Bronchial epithelial cell (primary cell): ENCODE data around the gene PAIP1. TPM values are rescaled to one million over a fixed set of nuclear protein-coding genes. Genes with fewer than 3 reads are reported as not detected.

Source experiments
- DNase-seq: peaks from one replicate; pipeline ENCODE4 v3.0.0-alpha.2; 2010; ENCODE audit warnings: low read depth
- FAIRE-seq: peaks from 2 replicates; lab custom pipeline; 2011; peaks lifted over from hg19 to GRCh38; lab: Jason Lieb, UNC
- H3K27me3 ChIP-seq: 2 replicates; pipeline ENCODE4 v1.5.1; 2011; ENCODE audit warnings: low read length; ENCODE audit not compliant: control insufficient read depth, insufficient read depth
- H3K36me3 ChIP-seq: 2 replicates; pipeline ENCODE4 v1.5.1; 2011; ENCODE audit warnings: low read length; ENCODE audit not compliant: control insufficient read depth, insufficient read depth
- H3K4me3 ChIP-seq: 2 replicates; pipeline ENCODE4 v1.5.1; 2011; ENCODE audit warnings: mild to moderate bottlenecking, low read depth, low read length, control low read depth
- CTCF ChIP-seq: IDR thresholded peaks from 2 replicates; pipeline ENCODE4 v1.5.1; 2011; ENCODE audit warnings: mild to moderate bottlenecking, moderate library complexity, low read length, control low read depth, inconsistent platforms; ENCODE audit not compliant: insufficient read depth, severe bottlenecking
- total RNA-seq: library from RNA; depleted of rRNA; stranded (reverse); fragments of >200 nt; gene quantifications from 2 replicates; pipeline ENCODE4 v1.2.1, GENCODE V29; 2014

Gene PAIP1
- total RNA-seq, 1 donor from 2014 or later, result 136 TPM

- no peak for TF ChIP-seq CTCF
- no peaks in the 10 kb centered on the region for H3K27me3 ChIP-seq
- no peak overlapping the region for H3K4me3 ChIP-seq
- H3K36me3 ChIP-seq, result no peaks in the 10 kb centered on the region
- no peak for FAIRE-seq
- DNase-seq, result no peak
These were observed 15.5 kb upstream of the PAIP1 start for GRCh38 chr5:43572357-43572756.

- no peaks in the 10 kb centered on the region for H3K27me3 ChIP-seq
- FAIRE-seq, result no peak
- no peak for TF ChIP-seq CTCF
- H3K36me3 ChIP-seq, result no peaks in the 10 kb centered on the region
- no peak overlapping the region for H3K4me3 ChIP-seq
- DNase-seq, result no peak
These were observed 14.4 kb upstream of the PAIP1 start for GRCh38 chr5:43571237-43571636.

DNA sequence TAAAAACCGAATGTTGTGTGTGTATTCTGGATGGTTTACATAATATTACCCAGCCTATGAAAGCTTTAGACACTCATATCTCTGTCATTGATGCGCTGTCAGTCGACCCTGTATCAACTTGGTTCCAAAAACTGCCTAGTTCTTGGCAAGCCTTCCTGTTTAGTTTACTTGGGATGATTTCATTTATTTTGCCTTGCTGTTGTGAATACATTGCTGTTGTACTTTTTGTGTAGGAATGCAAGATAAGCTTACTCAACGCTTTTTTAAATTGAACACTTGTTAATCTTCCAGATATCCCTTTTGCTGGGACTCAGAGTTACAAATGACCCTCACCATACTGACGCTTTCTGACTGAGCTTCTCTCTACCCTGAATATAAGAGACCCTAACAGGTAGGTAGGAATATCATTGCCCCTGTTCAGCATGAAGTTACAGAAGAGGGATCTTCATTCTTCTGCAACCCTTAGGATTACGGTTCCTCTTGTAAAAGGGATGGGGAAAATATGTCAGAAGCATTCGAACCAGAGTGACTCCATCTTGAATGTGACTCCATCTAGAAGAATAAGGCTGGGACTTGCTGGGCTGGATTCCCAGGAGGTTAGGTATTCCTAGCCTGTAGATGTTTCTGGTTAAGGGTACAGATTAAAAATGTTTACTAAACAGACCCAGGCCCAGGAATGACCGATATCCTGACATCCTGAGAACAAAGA lies 13.7 kb upstream of the PAIP1 start:
- DNase-seq (no peak), FAIRE-seq (no peak)
- Histone ChIP-seq H3K27me3 (no peaks in the 10 kb centered on the region), H3K4me3 (no peak overlapping the region), H3K36me3 (no peaks in the 10 kb centered on the region)
- no peak for TF ChIP-seq CTCF

DNA sequence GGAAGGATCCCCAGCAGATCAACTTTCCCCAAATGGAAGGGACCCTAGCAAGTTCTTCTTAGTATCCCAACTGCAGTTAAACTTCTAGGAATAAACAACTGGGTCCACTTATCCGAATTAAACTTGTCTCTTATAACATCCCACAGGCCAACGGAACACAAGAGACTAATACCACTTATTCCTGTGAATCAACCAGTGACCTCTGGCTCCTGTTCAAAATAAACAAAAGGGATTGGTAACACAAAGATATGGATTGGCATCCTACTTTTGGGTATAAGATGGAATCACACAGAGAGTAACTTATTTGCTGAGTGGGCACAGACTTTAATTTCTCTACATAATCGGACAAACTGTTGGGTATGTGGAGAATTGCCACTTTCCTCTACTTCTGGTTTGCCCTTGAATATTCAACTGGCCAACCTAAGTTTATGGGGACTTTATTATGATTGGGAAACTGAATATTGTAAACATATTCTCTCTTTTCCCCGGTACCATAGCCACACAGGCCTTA lies 12.4 kb upstream of the PAIP1 start:
- Histone ChIP-seq H3K36me3 (no peaks in the 10 kb centered on the region), H3K4me3 (no peak overlapping the region), H3K27me3 (no peaks in the 10 kb centered on the region)
- DNase-seq, result no peak
- no peak for FAIRE-seq
- no peak for TF ChIP-seq CTCF

- Histone ChIP-seq H3K36me3 (no peaks in the 10 kb centered on the region), H3K27me3 (no peaks in the 10 kb centered on the region), H3K4me3 (no peak overlapping the region)
- FAIRE-seq (no peak), DNase-seq (no peak)
- no peak for TF ChIP-seq CTCF
These were observed 11.1 kb upstream of the PAIP1 start for GRCh38 chr5:43567967-43568366.

DNA sequence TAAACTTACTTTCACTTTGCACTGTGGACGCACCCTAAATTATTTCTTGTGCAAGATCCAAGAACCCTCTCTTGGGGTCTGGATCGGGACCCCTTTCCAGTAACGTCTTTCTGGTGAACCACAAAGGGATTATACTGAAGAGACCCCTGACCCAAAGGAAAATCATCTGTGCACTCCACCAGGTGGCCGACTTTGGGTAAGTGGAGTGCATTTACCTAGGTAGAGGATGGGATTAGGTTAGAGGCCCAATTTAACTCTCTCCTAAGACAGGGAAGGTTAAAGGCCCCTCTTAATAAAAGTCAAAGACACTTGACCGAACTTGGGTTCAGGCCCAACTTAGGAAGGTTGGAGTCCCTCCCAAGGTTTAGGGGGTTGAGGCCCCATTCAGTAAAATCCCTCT lies 8.2 kb upstream of the PAIP1 start:
- no peaks in the 10 kb centered on the region for H3K36me3 ChIP-seq
- FAIRE-seq (no peak), DNase-seq (no peak)
- H3K4me3 ChIP-seq, result no peak overlapping the region
- no peak for TF ChIP-seq CTCF
- H3K27me3 ChIP-seq, result no peaks in the 10 kb centered on the region
